GM23248 (cell line): ENCODE results near the gene MYO18B. TPM values are rescaled to one million over a fixed set of nuclear protein-coding genes. Genes with fewer than 3 reads are reported as not detected.

Experiments
- DNase-seq: peaks from one replicate; pipeline ENCODE4 v3.0.0-alpha.2; 2015
- H2AFZ ChIP-seq: fragments of 200-600 bp; sonication (generic); 2 replicates; pipeline ENCODE4 v1.6.1; 2016; ENCODE audit warnings: antibody characterized with exemption
- H3F3A ChIP-seq: fragments of 200-600 bp; sonication (generic); 2 replicates; pipeline ENCODE4 v1.6.1; 2016; ENCODE audit warnings: mild to moderate bottlenecking, antibody characterized with exemption, mixed run types; ENCODE audit not compliant: insufficient read depth
- H3K27ac ChIP-seq: fragments of 200-600 bp; sonication (generic); 2 replicates; pipeline ENCODE4 v1.5.1; 2016; ENCODE audit warnings: mild to moderate bottlenecking
- H3K27me3 ChIP-seq: fragments of 200-600 bp; sonication (generic); replicated peaks from 2 replicates; pipeline ENCODE4 v1.6.1; 2016; ENCODE audit warnings: mild to moderate bottlenecking; ENCODE audit not compliant: insufficient read depth
- H3K36me3 ChIP-seq: fragments of 200-600 bp; sonication (generic); 2 replicates; pipeline ENCODE4 v1.6.1; 2016; ENCODE audit warnings: low read depth, mild to moderate bottlenecking
- H3K4me1 ChIP-seq: fragments of 200-600 bp; sonication (generic); 2 replicates; pipeline ENCODE4 v1.6.1; 2016; ENCODE audit warnings: mild to moderate bottlenecking; ENCODE audit not compliant: insufficient read depth
- H3K4me2 ChIP-seq: fragments of 200-600 bp; sonication (generic); one replicate; pipeline ENCODE4 v1.6.1; 2016; ENCODE audit warnings: mild to moderate bottlenecking; ENCODE audit not compliant: unreplicated experiment
- H3K4me3 ChIP-seq: fragments of 200-600 bp; sonication (generic); 2 replicates; pipeline ENCODE4 v1.5.1; 2016; ENCODE audit warnings: mild to moderate bottlenecking
- H3K79me2 ChIP-seq: fragments of 200-600 bp; sonication (generic); 2 replicates; pipeline ENCODE4 v1.6.1; 2016; ENCODE audit warnings: mild to moderate bottlenecking; ENCODE audit not compliant: insufficient read depth
- H3K9ac ChIP-seq: fragments of 200-600 bp; sonication (generic); 2 replicates; pipeline ENCODE4 v1.6.1; 2016; ENCODE audit warnings: mild to moderate bottlenecking
- H3K9me2 ChIP-seq: fragments of 200-600 bp; sonication (generic); 2 replicates; pipeline ENCODE4 v1.6.1; 2016; ENCODE audit warnings: mixed run types, mild to moderate bottlenecking, moderate library complexity; ENCODE audit not compliant: insufficient read depth
- H3K9me3 ChIP-seq: fragments of 200-600 bp; sonication (generic); one replicate; pipeline ENCODE4 v1.6.1; 2017; ENCODE audit warnings: low read depth
- H4K20me1 ChIP-seq: fragments of 200-600 bp; sonication (generic); 2 replicates; pipeline ENCODE4 v1.6.0; 2016; ENCODE audit not compliant: insufficient read depth
- EZH2 ChIP-seq: fragments of 200-600 bp; sonication (generic); IDR thresholded peaks from 2 replicates; pipeline ENCODE4 v1.6.1; 2018; ENCODE audit warnings: antibody characterized with exemption, mild to moderate bottlenecking; ENCODE audit not compliant: insufficient read depth, poor library complexity, severe bottlenecking
- EZH2phosphoT487 ChIP-seq: fragments of 200-600 bp; sonication (generic); IDR thresholded peaks from 2 replicates; pipeline ENCODE4 v1.6.1; 2018; ENCODE audit warnings: antibody characterized with exemption, moderate library complexity, mild to moderate bottlenecking, low read depth; ENCODE audit not compliant: insufficient read depth
- WGBS, 2 experiments: methylation state at CpG; one replicate each; pipeline ENCODE4 v1.1.6; 2015 to 2017; ENCODE audit warnings: low lambda C conversion rate in 2 of 2, low coverage in 1 of 2; ENCODE audit errors: missing lambda C conversion rate in 2 of 2; 5-methylcytosine and 5-hydroxymethylcytosine counted together
- in situ Hi-C: fragments of 300-500 bp; cut with MboI; formaldehyde crosslinking; loops from 2 replicates; pipeline ENCODE4 v1.15.0; 2020
- polyA plus RNA-seq: library from polyadenylated mRNA; unstranded; fragments of >200 nt; fragmentation: Nextera tagmentation; extraction: Ambion mirVana; gene quantifications from 2 replicates; pipeline ENCODE4 v1.2.1, GENCODE V29; 2016
- total RNA-seq: library from RNA; depleted of rRNA; stranded (reverse); fragments of >200 nt; shearing (Covaris generic); gene quantifications from 2 replicates; pipeline ENCODE4 v1.2.3, GENCODE V29; 2014

Gene MYO18B
- total and polyA plus RNA-seq, 2 experiments from 2014 or later: not detected

DNA sequence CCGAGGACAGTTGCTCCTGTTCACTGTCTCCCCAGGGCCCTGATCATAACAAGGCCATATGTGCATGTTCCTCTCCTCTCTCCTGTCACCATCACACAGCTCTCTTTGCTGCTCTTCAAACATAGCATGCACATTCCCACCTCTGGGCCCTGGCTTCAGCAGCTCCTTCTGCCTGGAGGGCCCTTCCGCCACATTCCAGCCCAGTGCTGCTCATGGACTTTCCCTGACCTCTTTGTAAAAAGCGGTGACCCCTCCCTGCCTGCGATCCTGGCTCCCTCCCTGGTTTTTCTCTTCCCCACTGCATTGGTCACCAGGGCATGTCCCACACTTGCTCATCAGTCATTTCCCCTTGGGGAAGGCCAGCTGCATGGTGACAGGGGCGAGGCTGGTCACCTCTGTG lies 98.2 kb downstream of the MYO18B start:
- Histone ChIP-seq H3K36me3 (no peaks in the 10 kb centered on the region), H3K9ac (no peak overlapping the region), H4K20me1 (no peaks in the 10 kb centered on the region), H3K9me2 (no peaks in the 10 kb centered on the region), H3K79me2 (no peaks in the 10 kb centered on the region), H3F3A (no peaks in the 10 kb centered on the region), H3K4me1 (no peaks in the 10 kb centered on the region), H3K9me3 (no peaks in the 10 kb centered on the region), H3K27me3 (no peaks in the 10 kb centered on the region), H3K4me2 (no peak overlapping the region), H2AFZ (no peak overlapping the region), H3K27ac (no peak overlapping the region), H3K4me3 (no peak overlapping the region)
- in situ Hi-C loops: no loop called here
- no peak for TF ChIP-seq EZH2
- TF ChIP-seq EZH2phosphoT487: no peak
- DNase-seq: no peak
- 20 to 36% methylated on average over 4 to 5 of the region's 5 CpGs for WGBS, 2 experiments

DNA sequence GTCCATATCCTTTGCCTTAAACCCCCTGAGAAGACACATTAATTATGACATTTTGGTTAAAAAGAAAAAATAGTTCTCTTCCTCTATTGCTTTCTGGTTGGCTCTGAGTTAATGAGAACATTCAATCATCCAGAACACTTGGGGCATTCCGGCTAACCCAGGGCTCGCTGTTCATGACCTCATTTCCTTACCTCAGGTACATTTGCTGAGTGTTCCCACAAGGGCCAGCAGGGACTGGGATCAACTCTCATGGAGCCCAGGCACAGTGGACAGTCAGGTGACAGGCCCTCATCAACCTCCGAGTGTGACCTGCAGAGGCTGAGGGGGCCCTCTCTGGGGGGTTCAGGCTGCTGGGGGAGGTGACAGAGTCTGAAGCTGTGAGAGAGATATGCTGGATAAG lies 98.9 kb downstream of the MYO18B start:
- H3K4me3 ChIP-seq: no peak overlapping the region
- H3K9me2 ChIP-seq: no peaks in the 10 kb centered on the region
- H4K20me1 ChIP-seq: no peaks in the 10 kb centered on the region
- H2AFZ ChIP-seq: no peak overlapping the region
- in situ Hi-C loops: no loop called here
- 5 to 13% methylated on average over 3 of the region's 3 CpGs for WGBS, 2 experiments
- H3K79me2 ChIP-seq: no peaks in the 10 kb centered on the region
- H3K36me3 ChIP-seq: no peaks in the 10 kb centered on the region
- DNase-seq: no peak
- no peaks in the 10 kb centered on the region for H3K4me1 ChIP-seq
- no peaks in the 10 kb centered on the region for H3K9me3 ChIP-seq
- H3K4me2 ChIP-seq: no peak overlapping the region
- no peaks in the 10 kb centered on the region for H3K27me3 ChIP-seq
- H3F3A ChIP-seq: no peaks in the 10 kb centered on the region
- H3K9ac ChIP-seq: no peak overlapping the region
- H3K27ac ChIP-seq: no peak overlapping the region
- TF ChIP-seq EZH2 (no peak), EZH2phosphoT487 (no peak)

DNA sequence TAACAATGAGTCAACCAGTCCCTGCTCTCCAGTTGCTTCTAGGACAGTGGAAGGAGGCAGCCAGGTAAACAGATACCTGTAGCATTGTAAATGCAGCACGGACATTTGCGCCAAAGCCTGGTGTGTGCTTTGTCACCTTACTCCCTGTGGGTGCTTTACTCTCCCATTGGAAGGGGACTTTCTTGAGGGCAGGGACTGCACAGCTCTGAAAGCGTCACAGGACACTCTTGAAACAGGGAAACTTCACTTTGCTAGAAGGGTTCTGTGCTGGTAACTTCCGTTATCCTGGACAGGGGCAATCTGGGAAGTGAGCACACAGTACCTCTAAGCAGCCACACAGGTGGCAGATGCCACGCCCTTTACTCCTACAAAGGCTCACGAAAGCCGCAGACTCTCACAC lies 99.8 kb downstream of the MYO18B start:
- 50 to 51% methylated on average over 7 of the region's 7 CpGs for WGBS, 2 experiments
- no peaks in the 10 kb centered on the region for H3F3A ChIP-seq
- no peaks in the 10 kb centered on the region for H3K9me3 ChIP-seq
- no peaks in the 10 kb centered on the region for H3K4me1 ChIP-seq
- TF ChIP-seq EZH2: no peak
- no peak for TF ChIP-seq EZH2phosphoT487
- no peak for DNase-seq
- no peaks in the 10 kb centered on the region for H3K79me2 ChIP-seq
- no peaks in the 10 kb centered on the region for H3K36me3 ChIP-seq
- H3K9me2 ChIP-seq: no peaks in the 10 kb centered on the region
- H3K4me3 ChIP-seq: no peak overlapping the region
- no peak overlapping the region for H2AFZ ChIP-seq
- H3K9ac ChIP-seq: no peak overlapping the region
- in situ Hi-C loops: no loop called here
- no peak overlapping the region for H3K27ac ChIP-seq
- no peak overlapping the region for H3K4me2 ChIP-seq
- H4K20me1 ChIP-seq: no peaks in the 10 kb centered on the region
- no peaks in the 10 kb centered on the region for H3K27me3 ChIP-seq

DNA sequence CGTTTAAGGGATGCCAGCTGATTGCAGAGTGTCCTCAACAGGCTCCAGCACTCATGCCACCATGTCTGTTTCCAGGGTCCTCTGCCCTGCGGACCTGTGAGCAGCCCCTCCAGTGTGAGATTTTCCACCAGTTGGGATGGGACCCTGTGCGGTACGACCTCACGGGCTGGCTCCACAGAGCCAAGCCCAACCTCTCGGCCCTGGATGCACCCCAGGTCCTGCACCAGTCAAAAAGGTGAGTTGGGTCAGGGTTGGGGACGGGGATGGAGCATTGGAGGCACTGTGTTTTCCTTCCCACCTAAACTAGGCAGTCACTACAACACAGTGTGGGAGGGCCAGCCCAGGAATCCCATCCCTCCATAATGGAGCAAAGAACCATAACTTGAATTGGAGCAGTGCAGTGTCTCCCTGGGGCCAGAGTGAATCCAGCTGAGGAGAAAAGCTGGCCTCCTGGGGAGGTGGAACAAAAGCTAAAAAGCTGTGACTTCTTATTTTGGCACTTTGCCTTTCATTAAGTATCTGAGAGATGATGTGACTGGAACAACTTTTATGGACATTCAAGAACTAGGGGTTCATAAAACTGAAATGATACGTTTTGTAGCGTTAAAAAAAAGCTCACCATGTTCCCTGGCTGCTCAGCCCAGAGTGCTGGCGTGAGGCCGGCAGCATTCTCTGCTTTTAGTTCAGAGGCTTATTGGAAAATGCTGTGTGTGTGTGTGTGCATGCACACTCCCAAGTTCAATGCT lies 101.8 kb downstream of the MYO18B start:
- no peak overlapping the region for H2AFZ ChIP-seq
- H3K79me2 ChIP-seq: no peaks in the 10 kb centered on the region
- no peak overlapping the region for H3K9ac ChIP-seq
- H3K36me3 ChIP-seq: no peaks in the 10 kb centered on the region
- no peaks in the 10 kb centered on the region for H4K20me1 ChIP-seq
- H3K4me1 ChIP-seq: no peaks in the 10 kb centered on the region
- H3K27me3 ChIP-seq: no peaks in the 10 kb centered on the region
- H3F3A ChIP-seq: no peaks in the 10 kb centered on the region
- in situ Hi-C loops: no loop called here
- no peak for TF ChIP-seq EZH2
- TF ChIP-seq EZH2phosphoT487: no peak
- H3K4me2 ChIP-seq: no peak overlapping the region
- no peaks in the 10 kb centered on the region for H3K9me3 ChIP-seq
- no peak for DNase-seq
- H3K4me3 ChIP-seq: no peak overlapping the region
- 25 to 29% methylated on average over 11 of the region's 11 CpGs for WGBS, 2 experiments
- no peak overlapping the region for H3K27ac ChIP-seq
- H3K9me2 ChIP-seq: no peaks in the 10 kb centered on the region

DNA sequence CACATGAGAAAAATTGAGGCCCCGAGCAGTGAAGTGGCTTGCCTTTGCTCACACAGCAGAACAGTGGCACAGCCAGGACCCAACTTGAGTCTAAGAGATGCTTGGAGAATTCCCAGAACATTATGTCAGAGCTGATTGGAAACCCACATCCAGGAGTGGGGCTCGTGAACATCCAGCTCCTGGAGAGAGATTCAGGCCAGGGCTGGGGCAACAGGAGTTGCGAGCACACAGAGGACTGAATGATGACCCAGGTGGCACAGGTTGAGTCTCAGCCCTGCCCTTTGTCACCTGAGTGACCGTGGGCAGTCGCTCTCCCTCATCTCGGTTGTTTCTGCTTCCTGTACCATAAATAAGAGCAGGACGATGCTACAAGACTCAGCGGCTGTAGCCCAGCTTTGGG lies 102.6 kb downstream of the MYO18B start:
- Histone ChIP-seq H3K27ac (no peak overlapping the region), H4K20me1 (no peaks in the 10 kb centered on the region), H3K9me2 (no peaks in the 10 kb centered on the region), H3K4me3 (no peak overlapping the region), H3K9ac (no peak overlapping the region), H3K4me1 (no peaks in the 10 kb centered on the region), H3K79me2 (no peaks in the 10 kb centered on the region), H3K4me2 (no peak overlapping the region), H3F3A (no peaks in the 10 kb centered on the region), H3K27me3 (no peaks in the 10 kb centered on the region), H3K9me3 (no peaks in the 10 kb centered on the region), H3K36me3 (no peaks in the 10 kb centered on the region), H2AFZ (no peak overlapping the region)
- 34 to 42% methylated on average over 8 of the region's 8 CpGs for WGBS, 2 experiments
- in situ Hi-C loops: no loop called here
- TF ChIP-seq EZH2: no peak
- TF ChIP-seq EZH2phosphoT487: no peak
- no peak for DNase-seq
